Right renal pelvis (tissue), 4 donors: ENCODE data around the gene SLC9A8. TPM values are rescaled to one million over a fixed set of nuclear protein-coding genes. Genes with fewer than 3 reads are reported as not detected.

Experiments
- DNase-seq, 4 donors: peaks; one replicate each; pipeline ENCODE4 v3.0.0-alpha.2; 2013; ENCODE audit warnings: low read depth in 4 of 4, low spot score in 3 of 4, missing footprints in 1 of 4
- polyA plus RNA-seq, 4 donors: library from polyadenylated mRNA; unstranded; fragments of 120-200 nt; gene quantifications; one replicate each; pipeline ENCODE4 v1.2.1, GENCODE V29; 2013; ENCODE audit not compliant: insufficient read length in 4 of 4

Gene SLC9A8
- polyA plus RNA-seq, 4 donors: 8.1 to 9.8 (median 8.7) TPM

DNA sequence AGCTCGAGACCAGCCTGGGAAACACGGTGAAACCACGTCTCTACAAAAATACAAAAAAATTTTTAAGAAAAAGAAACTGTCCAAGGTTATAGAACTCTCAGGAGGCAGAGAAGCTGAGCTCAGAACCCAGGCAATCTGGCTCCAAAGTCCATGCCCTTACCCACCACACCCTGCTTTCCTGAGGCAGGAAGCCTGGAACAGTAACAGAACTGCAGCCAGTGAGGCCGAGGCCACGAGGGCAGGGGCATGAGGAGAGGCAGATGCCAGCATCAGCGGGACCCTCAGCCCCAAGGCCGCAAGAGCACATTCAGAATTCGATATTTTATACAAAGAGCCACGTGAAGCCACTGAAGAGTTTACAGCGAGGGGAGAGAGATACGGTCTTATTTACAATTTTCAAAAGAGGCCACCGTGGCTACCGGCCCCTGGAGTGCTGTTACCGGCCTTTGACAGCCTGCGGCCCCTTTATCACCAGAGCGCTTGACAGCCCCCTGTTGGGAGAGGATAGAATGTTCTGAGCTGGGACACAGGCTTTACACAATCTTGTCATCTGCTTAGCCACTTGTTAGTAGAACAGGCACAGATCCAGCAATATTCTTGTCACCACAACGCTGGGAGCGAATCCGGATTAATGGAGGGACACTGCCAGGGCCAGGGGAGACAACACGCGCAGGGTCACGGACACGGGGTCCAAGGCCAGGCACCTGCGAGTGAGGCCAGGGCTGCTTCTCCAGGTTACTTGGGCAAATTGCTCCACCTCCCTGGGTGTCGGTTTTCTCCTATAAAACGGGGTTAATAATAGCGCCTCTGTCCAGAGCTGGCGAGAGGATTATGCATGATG lies 97.1 kb downstream of the SLC9A8 start:
- no peak for DNase-seq

DNA sequence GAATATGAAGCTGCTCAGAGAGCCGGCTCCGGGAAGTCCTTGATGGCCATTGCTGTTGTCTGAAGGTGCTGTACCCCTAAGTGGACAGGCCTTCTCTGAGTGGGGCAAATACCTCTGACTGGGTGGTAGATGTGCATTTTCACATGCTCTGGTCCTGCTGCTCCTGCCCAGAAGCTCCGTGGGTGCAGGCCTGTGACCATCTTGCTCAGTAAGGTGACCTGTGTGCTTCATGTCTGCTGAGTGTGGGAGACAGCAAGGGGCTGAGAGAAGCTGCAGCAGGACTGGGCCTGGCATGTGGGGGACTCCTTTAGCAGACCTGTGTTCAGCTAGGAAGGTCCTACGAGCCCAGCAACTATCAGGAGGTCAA lies 97.7 kb downstream of the SLC9A8 start:
- DNase-seq: no peak

DNA sequence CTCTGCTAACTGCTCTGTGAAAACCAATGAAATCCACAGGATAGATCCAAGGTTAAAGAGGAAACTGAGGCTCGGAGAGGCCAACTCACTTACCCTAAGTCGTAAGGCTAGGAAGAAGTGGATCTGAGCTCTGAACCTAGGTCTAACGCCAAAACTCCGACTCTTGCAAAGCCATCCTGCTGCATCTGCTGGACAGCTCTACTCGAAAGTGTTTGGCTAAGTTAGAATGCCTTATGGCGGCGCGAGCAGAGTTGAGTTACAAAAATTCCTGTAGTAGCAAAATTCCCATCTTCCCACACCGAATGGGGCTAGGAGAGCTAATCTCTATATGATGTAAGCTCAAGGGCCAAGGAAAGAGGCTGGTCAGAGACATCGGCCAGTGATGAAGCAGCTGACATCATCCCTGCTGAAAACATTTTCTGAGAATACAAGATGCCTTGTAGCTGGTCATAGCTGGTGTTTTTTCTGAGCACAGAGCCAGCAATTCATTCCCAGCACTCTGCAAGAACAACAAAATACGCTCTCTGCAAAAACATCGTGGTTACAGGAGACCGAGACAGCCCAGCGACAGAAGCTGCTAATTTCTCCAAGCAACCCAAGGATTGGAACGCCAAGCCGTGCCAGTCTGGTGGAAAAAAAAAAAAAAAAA lies 100.9 kb downstream of the SLC9A8 start:
- no peak for DNase-seq

DNA sequence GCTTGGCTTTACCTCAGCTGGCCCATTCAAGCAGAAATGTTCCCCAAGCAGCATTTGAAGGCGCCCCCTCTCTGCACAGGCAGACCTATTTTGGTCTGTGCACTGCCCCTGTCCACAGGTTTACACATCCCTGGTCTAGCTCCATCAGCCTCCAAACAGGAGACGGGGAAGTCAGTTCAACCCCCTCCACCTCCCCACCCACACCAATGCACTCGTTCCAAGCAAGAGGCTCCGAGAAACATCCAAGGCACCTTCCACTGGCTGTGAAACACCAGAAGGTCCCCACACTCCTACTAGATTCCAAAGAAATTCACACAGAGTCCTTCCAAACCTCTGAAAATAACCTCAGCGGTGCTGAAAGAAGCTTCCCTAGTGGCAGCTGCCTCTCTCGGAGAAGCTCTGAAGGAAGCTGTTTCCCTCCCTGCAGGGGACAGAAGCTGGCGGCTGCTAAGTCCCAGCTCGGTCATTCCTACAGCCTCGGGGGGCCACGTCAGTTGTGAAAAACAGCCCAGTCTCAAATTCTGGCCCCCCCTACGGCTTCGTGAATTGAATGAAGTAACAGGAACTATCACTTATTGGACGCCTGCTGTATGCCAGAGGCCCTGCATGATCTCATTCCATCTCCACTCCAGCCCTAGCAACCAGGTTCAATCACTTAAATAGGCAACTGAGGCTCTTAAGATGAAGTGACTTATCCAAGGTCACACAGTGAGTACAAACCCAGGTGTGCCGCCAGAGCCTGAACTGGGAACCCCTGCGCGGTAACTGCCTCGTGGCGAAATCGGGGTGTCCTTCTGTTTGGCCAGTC lies 101.9 kb downstream of the SLC9A8 start:
- DNase-seq: no peak

DNA sequence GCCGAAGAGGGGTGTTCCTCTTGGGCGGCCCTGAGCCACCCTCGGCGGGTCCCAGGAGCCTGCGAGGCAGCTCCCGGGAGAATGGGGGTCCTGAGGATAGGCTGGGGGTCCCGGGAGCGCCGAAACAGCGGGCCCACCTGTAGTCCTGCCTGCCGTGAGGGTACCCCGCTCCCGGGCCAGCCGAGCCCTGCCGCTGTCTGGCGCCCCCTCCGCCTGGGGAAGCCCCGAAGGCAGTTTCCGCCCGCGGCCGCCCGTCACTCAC lies 102.4 kb downstream of the SLC9A8 start:
- no peak for DNase-seq

DNA sequence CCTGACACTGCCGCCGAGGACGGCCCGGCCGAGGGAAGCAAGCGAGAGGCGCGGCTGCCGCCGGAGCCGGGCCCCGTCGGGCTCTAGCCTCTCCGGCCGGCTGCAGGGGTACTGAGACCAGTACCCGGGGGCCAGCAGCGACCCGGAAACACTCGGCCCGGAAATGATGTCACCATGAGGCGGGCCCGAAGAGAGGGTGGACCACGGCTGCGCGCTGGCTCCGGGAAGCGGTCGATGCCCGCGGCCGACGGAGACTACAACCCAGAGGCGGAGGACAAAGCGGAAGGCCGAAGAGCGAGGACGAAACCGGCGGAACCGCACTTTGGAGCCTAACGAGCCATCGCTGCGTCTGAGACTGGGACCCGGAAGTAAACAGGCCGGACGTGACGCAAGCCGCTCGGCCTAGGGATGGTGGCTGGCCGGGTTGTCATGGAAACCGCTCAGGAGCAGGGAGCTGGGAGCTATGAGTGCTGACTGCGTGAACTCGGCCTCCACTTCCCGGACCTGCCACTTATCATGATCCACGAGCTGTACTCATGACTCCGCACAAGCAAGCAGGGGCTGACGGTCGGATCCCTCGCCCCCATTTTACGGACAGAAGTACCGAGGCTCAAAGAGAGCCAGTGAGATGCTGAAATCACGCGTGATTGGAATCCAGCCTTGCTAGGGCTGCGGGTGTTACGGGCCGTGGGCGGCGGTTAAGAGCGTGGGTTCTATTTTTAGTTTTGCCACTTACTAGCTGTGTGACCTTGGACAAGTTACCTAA lies 102.9 kb downstream of the SLC9A8 start, which contains the start of gene SPATA2:
SPATA2 (minus strand) TSS at position 150 of the 766 bp plus-strand sequence. CDS start 7,039 bp downstream, outside the sequence.
- peak; percentile 89 to 97 (median 90) for DNase-seq

- no peak for DNase-seq
Observed at GRCh38 chr20:49916146-49917002, 103.7 kb downstream of the SLC9A8 start.

- no peak for DNase-seq
Observed at GRCh38 chr20:49918446-49918845, 105.8 kb downstream of the SLC9A8 start.

DNA sequence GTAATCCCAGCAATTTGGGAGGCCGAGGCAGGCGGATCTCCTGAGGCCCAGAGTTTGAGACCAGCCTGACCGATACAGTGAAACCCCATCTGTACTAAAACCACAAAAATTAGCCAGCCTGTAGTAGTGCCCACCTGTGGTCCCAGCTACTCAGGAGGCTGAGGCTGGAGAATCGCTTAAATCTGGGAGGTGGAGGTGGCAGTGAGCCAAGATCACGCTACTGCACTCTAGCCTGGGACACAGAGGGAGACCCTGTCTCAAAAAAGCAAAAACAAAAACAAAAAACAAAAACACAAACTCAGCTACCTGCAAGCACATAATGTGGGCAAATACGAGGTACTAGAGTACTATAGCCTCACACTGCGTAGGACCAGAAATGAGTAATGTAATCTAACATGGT lies 106.4 kb downstream of the SLC9A8 start:
- DNase-seq: no peak

DNA sequence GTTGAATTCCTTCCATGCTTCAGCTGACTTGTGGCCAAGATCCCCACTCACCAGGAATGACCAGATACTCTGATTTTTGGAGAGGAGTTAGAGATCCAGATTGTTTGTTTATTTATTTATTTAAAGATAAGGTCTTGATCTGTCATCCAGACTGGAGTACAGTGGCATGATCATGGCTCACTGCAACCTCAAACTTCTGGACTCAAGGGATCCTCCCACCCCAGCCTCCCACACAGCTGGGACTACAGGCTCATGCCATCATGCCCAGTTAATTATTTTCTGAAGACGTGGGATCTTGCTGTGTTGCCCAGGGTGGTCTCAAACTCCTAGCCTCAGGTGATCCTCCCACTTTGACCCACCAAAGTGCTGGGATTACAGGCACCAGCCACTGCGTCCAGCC lies 106.8 kb downstream of the SLC9A8 start:
- no peak for DNase-seq

DNA sequence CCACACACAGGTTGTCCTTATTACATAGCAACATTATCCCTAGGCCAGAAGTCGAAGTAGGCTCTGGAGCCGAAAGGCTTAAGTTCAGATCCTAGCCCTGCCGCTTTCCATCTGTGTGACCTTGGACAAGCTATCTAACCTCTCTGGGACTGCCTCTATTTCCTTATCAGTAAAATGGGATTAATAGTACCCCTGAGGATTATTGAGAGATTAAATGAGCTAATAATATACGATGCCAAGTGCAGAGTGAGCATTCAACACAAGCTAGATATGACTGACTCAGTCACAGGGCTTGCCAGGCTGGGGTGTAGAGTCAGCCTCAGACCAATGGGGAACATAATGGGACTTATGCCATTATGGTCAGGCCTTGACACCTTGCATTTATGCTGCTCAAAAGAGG lies 111.6 kb downstream of the SLC9A8 start:
- no peak for DNase-seq

DNA sequence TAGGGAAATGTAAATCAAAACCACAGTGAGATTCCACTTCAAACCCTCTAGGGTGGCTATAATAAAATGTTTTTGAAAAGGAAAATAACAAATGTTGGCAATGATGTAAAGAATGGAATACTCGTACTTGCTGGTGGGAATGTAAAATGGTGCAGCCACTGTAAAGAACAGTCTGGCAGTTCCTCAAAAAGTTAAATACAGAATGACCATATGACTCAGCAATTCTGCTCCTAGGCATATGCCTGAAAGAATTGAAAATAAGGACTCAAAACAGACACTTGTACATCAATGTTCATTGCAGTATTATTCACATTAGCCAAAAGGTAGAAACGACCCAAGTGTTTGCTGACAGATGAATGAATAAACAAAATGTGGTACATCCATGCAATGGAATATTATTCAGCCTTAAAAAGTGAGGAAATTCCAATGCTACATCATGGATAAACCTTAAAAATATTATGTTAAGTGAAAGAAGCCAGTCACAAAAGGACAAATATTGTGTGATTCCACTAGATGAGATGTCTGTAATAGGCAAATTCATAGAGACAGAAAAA lies 113.3 kb downstream of the SLC9A8 start:
- no peak for DNase-seq

GRCh38 chr20:49928411-49929141 lies 115.9 kb downstream of the SLC9A8 start:
- peak in 3 of 4 donors; percentile 68 to 78 (median 75) for DNase-seq

DNA sequence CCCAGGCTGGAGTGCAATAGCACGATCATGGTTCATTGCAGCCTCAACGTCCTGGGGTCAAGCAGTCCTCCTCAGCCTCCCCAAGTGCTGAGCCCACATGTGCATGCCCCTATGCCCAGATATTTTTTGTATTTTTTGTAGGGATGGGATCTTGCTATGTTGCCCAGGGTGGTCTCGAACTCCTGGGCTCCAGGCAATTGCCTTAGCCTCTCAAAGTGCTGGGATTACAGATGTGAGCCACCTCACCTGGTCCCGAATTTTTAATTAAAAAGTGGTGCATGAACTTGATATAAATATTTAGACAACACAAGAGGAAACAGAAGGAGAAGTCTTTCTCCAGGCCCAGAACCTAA lies 116.5 kb downstream of the SLC9A8 start:
- DNase-seq: no peak

- DNase-seq: no peak
Observed at GRCh38 chr20:49935746-49936152, 123.1 kb downstream of the SLC9A8 start.

- DNase-seq: peak; percentile 84 to 89 (median 86)
Observed at GRCh38 chr20:49936153-49937026, 123.8 kb downstream of the SLC9A8 start, which contains the start of gene RNF114. TSS of gene RNF114 (plus strand) at chr20:49936397. CDS start at chr20:49936413, 16 bp downstream.

DNA sequence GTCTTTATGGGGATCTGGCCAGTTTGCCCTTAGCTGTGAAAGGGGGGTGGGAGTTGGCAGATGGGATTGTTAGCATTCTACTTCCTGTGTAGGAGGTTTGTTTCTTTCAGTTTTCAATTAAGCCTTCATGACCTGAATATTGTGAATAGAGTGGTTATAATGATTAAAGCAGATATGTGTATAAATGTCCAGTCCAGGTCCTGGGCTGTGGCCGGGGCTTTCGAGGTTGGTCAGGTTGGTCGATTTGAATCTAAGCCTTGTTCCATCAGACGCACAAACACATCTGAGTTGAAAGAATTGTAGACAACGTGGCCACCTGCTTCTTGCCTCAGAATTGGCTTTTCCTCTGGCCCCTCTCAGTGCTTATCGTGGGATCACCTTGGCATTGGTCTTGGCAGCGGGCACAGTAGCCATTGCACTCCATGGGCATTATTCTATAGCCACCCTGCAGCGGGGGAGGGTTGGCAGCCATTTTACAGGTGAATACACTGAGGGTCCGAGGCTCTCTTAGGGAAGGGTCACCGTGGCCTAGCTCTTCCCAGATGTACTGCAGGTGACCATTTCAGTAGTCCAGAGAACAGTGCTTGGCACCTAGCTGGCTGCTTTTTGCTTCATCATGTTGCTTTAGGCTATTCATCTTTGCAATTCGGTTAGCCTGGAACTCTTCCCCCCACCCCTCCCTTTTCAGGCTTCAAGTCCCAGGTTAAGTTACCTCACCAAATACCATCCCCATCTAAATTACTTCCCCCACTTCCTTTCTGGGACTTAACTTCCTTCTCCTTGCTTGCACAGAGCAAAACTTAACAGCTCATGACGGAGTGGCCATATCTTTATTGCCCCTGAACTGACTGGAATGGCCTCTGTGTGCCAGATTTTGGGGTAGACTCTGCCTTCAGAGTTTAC lies 124.7 kb downstream of the SLC9A8 start:
- no peak for DNase-seq
